ENCODE data around the gene GMNC. TPM values are rescaled to one million over a fixed set of nuclear protein-coding genes. Genes with fewer than 3 reads are reported as not detected.

GMNC gene
- total RNA-seq, 1 experiment from 2014 or later = 0.02 TPM

DNA sequence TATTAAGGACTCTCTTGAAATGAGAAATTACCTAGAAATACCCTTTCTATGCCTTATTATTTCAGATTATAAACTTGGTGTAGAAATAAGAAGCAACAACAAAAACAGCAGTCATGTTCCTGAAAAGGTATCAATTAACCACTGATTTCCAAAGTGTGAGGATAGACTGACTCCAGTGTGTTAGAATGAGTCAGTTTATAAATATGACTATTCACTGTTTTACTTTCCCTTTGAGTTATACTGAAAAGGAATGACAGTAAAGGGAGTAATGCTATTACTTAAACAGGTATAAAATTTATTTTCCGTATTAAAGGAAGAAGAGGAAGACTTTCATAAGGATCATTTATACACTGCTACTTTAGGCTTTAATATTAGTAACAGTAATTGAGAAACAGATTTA, 12.9 kb downstream of the GMNC start:
- DNase-seq (ENCODE audit: low read depth) = no peak

DNA sequence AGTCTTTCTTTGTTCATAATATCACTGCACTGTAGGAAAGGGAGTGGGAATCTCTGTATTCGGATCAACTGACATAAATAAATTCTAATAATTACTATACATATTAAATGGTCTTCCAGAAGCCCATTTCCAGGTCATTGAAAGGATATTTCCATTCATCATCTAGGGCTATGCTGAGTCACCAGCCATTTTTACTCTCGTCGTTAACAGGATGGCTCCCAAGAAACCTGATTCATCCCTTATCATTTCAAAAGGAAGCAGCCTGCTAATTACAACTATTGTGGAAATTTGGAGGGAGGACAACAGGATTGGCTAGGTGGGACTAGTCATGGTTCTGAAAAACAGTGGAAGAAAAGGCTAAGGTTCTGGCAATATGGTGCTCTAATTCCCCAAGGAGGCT, 13.6 kb downstream of the GMNC start:
- peak; percentile 54 for DNase-seq (ENCODE audit: low read depth)

DNA sequence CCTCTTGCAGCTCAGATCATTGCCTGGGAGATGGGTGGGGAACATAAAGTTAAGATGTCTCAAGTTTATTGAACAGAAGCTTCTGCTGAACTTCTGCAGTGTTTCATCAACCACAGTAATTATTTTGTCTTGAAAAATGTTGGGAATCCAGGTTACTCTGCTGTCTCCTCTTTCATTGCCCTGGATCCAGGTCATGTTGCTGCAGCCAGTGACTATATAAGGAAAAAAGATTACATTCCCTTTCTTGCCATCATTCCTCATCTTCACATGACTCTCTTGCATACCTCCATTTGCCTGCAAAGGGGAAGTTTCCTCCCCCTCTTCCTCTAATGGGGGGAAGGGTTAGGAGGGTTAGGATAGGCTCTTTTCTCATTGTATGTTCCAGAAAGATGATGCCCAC, 15.1 kb downstream of the GMNC start:
- peak; percentile 9 for DNase-seq (ENCODE audit: low read depth)

DNA sequence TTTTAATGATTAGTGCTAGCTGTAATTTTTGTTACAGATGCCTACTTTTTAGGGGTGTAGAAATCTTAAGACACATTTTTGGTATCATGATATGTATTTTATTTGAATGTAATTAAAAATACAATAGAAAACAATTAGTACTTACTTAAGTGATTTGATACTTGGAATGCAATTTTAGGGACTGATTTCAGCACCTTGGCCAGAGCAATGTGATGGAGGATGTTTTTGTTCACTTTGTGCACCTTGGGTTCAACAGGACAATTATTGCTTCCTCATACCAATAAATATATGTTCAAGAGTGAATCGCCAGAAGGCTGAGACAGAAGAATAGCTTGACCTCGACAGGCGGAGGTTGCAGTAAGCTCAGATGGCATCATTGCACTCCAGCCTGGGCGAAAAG, 22.3 kb downstream of the GMNC start:
- peak; percentile 13 for DNase-seq (ENCODE audit: low read depth)

DNA sequence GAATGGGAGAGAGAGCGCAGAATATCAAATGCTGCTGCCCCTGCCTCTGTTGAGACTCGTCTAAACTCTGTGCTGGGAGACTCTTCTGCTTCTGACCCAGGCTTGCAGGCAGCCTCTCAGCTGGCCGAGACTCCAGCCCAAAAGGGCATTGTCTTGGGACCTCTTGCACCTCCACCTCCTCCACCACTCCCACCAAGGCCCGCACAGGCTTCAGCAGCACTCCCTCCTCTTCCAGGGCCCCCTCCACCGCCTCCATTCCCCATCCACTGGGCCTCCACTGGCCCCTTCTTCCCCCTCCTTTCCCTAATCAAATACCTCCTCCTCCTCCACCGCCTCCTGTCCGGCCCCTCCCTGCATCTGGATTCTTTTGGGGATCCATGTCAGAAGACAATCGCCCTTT, 31.3 kb downstream of the GMNC start:
- DNase-seq (ENCODE audit: low read depth) = no peak

DNA sequence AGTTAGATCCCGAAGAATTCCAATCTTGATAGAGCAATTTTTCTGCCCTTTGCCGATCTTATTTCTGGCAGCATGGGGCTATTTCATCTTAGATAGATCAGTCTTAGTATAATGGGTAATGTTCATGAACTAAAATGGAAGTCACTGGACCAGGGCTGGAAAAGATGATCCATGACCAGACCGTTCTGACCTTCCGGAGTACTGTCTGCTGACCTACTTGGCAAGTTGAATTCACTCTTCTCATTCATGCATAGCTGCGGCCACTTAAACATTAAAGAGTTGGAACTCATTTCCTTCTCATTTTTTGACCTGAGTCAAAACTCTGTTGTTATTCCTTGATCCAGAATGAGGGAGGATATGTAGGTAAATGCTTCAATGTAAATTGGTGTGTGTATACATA, 32.5 kb downstream of the GMNC start:
- DNase-seq (ENCODE audit: low read depth) = no peak

DNA sequence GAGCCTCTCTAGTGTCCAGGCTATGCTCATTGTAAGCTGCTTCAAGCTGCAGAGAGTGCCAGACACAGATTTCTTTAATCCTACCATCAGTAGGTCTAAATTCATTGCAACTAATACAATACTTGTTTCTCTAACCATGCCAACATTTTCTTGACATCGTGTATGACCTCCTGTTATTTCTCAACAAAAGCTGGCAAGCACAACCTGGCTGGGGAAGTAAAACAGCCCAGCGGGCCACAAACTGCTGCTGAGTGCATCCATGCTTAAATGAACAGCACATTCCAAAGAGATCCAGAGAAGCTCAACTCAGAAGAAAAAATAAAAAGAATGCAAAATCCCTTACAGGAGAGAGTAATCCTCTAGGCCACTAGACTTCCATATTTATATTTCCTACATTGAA, 36.5 kb downstream of the GMNC start:
- DNase-seq (ENCODE audit: low read depth) = peak; percentile 36

DNA sequence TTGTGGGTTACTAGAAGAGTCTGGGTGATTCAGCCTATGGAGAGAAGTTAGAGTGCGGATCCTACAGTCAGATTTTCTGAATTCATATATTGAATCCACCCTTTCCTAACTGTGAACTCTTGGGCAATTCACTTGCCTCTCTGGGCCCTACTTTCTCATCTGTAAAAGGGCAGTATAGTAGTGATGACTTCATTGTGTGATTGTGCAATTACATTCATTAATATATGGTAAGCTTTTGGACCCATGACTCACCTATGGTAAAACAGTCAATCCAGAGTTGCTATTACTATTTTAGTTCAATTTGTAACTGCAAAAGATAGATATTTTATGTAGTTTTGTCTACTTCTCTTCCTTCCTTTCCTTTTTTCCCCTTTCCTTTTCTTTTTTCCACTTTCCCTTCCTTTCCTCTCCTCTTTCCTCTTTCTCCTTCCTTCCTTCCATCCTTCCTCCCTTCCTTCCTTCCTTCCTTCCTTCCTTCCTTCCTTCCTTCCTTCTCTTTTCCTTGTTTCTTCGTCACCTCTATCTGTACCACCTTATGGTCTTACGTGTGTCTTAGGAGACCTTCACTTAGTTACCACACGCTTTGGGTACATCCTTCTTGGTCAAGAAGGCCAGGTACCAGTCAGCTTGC, 37.0 kb downstream of the GMNC start:
- peak; percentile 15 for DNase-seq (ENCODE audit: low read depth)

DNA sequence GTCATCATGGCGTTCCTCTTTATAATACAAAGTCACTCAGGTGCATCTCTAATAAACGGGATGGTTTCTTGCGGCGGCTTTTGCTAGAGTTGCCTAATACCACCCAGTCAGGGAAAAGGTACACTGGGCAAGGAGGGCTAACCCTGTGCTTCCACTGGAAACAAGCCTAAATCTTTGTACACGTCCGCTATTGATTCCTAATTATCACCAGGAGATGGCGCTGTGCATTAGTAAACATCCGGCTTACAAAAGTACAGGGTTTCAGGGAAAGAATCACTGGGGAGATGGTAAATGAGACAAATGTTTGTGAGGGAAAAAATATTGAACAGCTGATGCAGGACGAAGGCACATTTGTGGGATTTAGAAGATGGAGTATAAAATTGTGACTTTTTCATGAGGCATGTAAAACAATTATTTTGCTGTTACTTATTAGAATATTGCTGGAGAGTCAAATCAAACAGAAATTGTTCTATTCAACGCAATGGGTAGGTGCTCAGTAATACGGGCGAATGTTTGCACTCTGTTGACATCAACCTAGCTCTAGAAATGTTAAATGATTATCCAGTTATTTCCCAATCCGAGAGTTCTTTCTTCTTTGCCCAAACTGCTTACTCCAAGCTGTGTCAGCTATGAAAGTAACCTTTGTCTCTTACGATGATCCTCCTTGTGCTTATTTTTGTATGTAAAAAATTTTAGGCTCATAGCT, 50.6 kb downstream of the GMNC start:
- peak; percentile 80 for DNase-seq (ENCODE audit: low read depth)

DNA sequence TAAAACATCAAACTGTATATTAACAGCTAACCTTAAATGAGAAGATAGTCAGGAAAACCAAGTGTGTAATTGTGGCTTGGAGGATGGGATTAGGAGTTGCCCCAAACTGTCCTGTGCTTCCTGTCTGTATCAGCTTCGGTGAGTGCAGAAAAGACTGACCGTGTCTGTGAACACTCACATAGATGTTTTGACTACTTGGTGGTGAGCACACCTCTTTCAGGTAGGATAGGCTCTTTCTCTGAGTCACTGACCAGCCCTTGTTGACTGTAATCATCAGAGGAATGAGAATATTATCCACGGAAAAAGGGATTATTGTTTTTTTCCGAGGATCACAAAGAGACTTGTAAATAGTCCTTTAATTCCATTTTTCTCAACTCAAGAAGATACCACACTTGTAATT, 51.5 kb downstream of the GMNC start:
- no peak for DNase-seq (ENCODE audit: low read depth)

DNA sequence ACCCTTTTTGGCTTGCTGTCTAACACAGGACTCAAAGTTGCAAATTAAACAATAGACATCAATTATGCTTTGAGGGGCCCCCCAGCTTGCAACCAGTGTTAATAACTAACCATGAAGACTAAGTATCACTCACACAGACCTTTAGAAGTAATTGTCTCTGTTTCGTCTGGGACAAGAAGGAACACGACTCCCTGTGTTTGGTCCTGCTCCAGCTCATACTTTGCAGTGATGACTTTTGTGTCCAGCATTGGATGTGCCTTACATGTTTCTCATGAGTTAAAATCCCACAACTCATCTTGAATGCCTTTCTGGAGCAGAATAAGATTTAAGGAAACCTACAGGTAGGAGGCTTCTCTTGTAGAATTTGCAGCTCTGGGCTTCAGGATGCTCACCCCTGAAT, 53.1 kb downstream of the GMNC start:
- DNase-seq (ENCODE audit: low read depth) = no peak

DNA sequence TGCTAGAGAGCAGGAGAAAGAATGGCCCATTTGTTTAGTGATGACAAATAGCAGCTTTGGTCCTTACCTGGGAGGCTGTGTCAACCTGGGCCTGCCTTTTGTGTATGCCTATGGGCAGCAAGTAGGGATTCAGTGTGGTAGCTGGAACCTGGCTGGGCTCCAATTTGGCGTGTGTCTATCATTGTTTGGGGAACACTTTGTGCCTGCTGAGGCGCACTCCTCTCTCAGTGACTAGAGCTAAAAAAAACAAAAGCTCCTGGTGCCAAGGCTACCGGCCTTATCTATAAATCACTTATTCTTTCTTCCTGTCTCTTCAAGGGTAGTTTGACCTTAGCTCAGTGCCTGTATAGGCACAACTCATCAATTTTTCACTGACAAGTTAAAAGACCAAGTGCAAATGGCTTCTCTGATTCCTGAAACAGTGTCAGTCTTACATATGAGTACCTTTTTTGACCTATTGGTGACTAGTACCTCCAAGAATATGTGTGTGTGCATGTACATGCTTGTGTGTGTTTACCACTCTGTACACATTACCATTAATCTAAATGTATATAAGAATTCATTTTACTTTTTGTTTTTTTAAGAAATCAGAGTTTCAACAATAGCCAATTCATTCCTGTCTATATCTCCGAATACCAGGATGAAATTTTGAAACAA, 54.6 kb downstream of the GMNC start:
- DNase-seq (ENCODE audit: low read depth) = peak; percentile 9

Data from M059J (cell line).